IMR-90 (cell line): Measurements from ENCODE around the gene GBP6. TPM values are rescaled to one million over a fixed set of nuclear protein-coding genes. Genes with fewer than 3 reads are reported as not detected.
A peak's percentile ranks its signal among the peaks of the same experiment; 100 is the strongest.

Experiments used
- ATAC-seq: fragments of 200-7000 bp; cut with Tn5 transposase; 2 replicates; pipeline ENCODE4 v1.9.1; 2020; ENCODE audit warnings: low read depth, mild to moderate bottlenecking, moderate library complexity
- BruUV-seq: library from RNA; stranded (reverse); fragments of 400-500 nt; replicated peaks from 2 replicates; lab custom pipeline; 2021; lab: Mats Ljungman, UMichigan
- CTCF ChIA-PET: fragments of 300-600 bp; formaldehyde crosslinking; extraction: SDS; loops from one replicate; lab custom pipeline; 2021; ENCODE audit warnings: antibody characterized with exemption; lab: Yijun Ruan, JAX
- POLR2A ChIA-PET: fragments of 300-600 bp; sonication (Branson Sonifier 250); formaldehyde crosslinking; loops from one replicate; lab custom pipeline; 2022; ENCODE audit warnings: antibody characterized with exemption; ENCODE audit not compliant: unreplicated experiment; lab: Charles Lee
- DNase-seq: peaks from one replicate; pipeline ENCODE4 v3.0.0; 2013
- H2AFZ ChIP-seq: replicated peaks from 2 replicates; pipeline ENCODE3; 2013; ENCODE audit warnings: low read length, mild to moderate bottlenecking; ENCODE audit not compliant: poor library complexity
- H2AK5ac ChIP-seq: 2 replicates; pipeline ENCODE4 v1.6.1; 2013; ENCODE audit warnings: low read depth, low read length, inconsistent platforms
- H2AK9ac ChIP-seq: replicated peaks from 2 replicates; pipeline ENCODE3; 2013; ENCODE audit warnings: mild to moderate bottlenecking, low read depth, low read length, moderate library complexity; ENCODE audit not compliant: poor library complexity
- H2BK120ac ChIP-seq: 2 replicates; pipeline ENCODE4 v1.6.1; 2013; ENCODE audit warnings: low read depth, low read length, inconsistent platforms
- H2BK15ac ChIP-seq: 3 replicates; pipeline ENCODE4 v1.6.1; 2013; ENCODE audit warnings: low read depth, low read length, inconsistent platforms
- H2BK20ac ChIP-seq: 2 replicates; pipeline ENCODE4 v1.6.1; 2013; ENCODE audit warnings: low read depth, mild to moderate bottlenecking, inconsistent platforms, low read length, moderate library complexity
- H2BK5ac ChIP-seq: 2 replicates; pipeline ENCODE4 v1.6.1; 2013; ENCODE audit warnings: mild to moderate bottlenecking, low read depth, low read length, inconsistent platforms; ENCODE audit not compliant: poor library complexity, severe bottlenecking
- H3K14ac ChIP-seq: replicated peaks from 2 replicates; pipeline ENCODE4 v1.6.1; 2013; ENCODE audit warnings: low read depth, low read length, inconsistent platforms
- H3K18ac ChIP-seq: 2 replicates; pipeline ENCODE4 v1.6.1; 2013; ENCODE audit warnings: low read depth, low read length, control low read depth
- H3K23ac ChIP-seq: 2 replicates; pipeline ENCODE4 v1.6.1; 2013; ENCODE audit warnings: low read depth, low read length, inconsistent platforms
- H3K27ac ChIP-seq: 2 replicates; pipeline ENCODE4 v1.5.1; 2013; ENCODE audit warnings: mild to moderate bottlenecking, control low read depth, low read length; ENCODE audit not compliant: insufficient read depth
- H3K27me3 ChIP-seq: 2 replicates; pipeline ENCODE4 v1.6.1; 2013; ENCODE audit warnings: low read length; ENCODE audit not compliant: control insufficient read depth, insufficient read depth
- H3K36me3 ChIP-seq: 2 replicates; pipeline ENCODE4 v1.6.1; 2013; ENCODE audit warnings: low read length, mixed read lengths; ENCODE audit not compliant: control insufficient read depth, insufficient read depth
- H3K4ac ChIP-seq: 2 replicates; pipeline ENCODE4 v1.6.1; 2013; ENCODE audit warnings: low read depth, low read length, inconsistent platforms
- H3K4me1 ChIP-seq: 2 replicates; pipeline ENCODE4 v1.6.1; 2013; ENCODE audit warnings: low read length, mixed read lengths; ENCODE audit not compliant: control insufficient read depth, insufficient read depth
- H3K4me2 ChIP-seq: 2 replicates; pipeline ENCODE4 v1.6.1; 2013; ENCODE audit warnings: low read depth, mild to moderate bottlenecking, control low read depth, low read length, moderate library complexity
- H3K4me3 ChIP-seq: 2 replicates; pipeline ENCODE4 v1.5.1; 2013; ENCODE audit warnings: low read depth, mild to moderate bottlenecking, control low read depth, low read length, moderate library complexity; ENCODE audit not compliant: insufficient read depth
- H3K56ac ChIP-seq: 2 replicates; pipeline ENCODE4 v1.6.1; 2013; ENCODE audit warnings: low read length, inconsistent platforms; ENCODE audit not compliant: insufficient read depth; ENCODE audit errors: extremely low read depth
- H3K79me1 ChIP-seq, 2 experiments: 2 replicates each; pipeline ENCODE4 v1.6.1; 2013; ENCODE audit warnings: low read length in 2 of 2, inconsistent platforms in 1 of 2, low read depth in 1 of 2
- H3K9ac ChIP-seq: 2 replicates; pipeline ENCODE4 v1.6.1; 2013; ENCODE audit warnings: low read depth, low read length, control low read depth
- H3K9me1 ChIP-seq: 2 replicates; pipeline ENCODE4 v1.6.1; 2013; ENCODE audit warnings: low read length, inconsistent platforms; ENCODE audit not compliant: insufficient read depth
- H3K9me3 ChIP-seq: 2 replicates; pipeline ENCODE4 v1.6.1; 2013; ENCODE audit warnings: low read length; ENCODE audit not compliant: control insufficient read depth, insufficient read depth
- H4K20me1 ChIP-seq: 2 replicates; pipeline ENCODE4 v1.6.1; 2013; ENCODE audit warnings: low read length, inconsistent platforms; ENCODE audit not compliant: insufficient read depth
- H4K5ac ChIP-seq: 2 replicates; pipeline ENCODE4 v1.6.1; 2013; ENCODE audit warnings: mild to moderate bottlenecking, low read depth, low read length, control low read depth
- H4K8ac ChIP-seq, 2 experiments: 2 replicates each; pipeline ENCODE4 v1.6.1; 2013; ENCODE audit warnings: low read depth in 2 of 2, low read length in 2 of 2, control low read depth in 1 of 2, inconsistent platforms in 1 of 2
- H4K91ac ChIP-seq: 2 replicates; pipeline ENCODE4 v1.6.1; 2013; ENCODE audit warnings: low read depth, low read length, inconsistent platforms; ENCODE audit not compliant: insufficient read depth
- BHLHE40 ChIP-seq: fragments of 150-350 bp; IDR thresholded peaks from 2 replicates; pipeline ENCODE4 v1.6.1; 2016; ENCODE audit warnings: mild to moderate bottlenecking, low read depth, low read length
- CEBPB ChIP-seq: IDR thresholded peaks from 2 replicates; pipeline ENCODE4 v1.6.1; 2012; ENCODE audit warnings: low read depth, low read length, improper control_type of control experiment
- CHD1 ChIP-seq: IDR thresholded peaks from 2 replicates; pipeline ENCODE4 v1.6.1; 2012; ENCODE audit warnings: low read depth, low read length, improper control_type of control experiment
- FOS ChIP-seq: fragments of 150-350 bp; IDR thresholded peaks from 2 replicates; pipeline ENCODE4 v1.6.1; 2016; ENCODE audit warnings: low read depth, low read length
- MAFK ChIP-seq: IDR thresholded peaks from 2 replicates; pipeline ENCODE4 v1.6.1; 2012; ENCODE audit warnings: low read depth, low read length, improper control_type of control experiment
- MXI1 ChIP-seq: IDR thresholded peaks from 2 replicates; pipeline ENCODE4 v1.6.1; 2012; ENCODE audit warnings: low read depth, mild to moderate bottlenecking, low read length, moderate library complexity, borderline replicate concordance
- NFE2L2 ChIP-seq: fragments of 150-350 bp; IDR thresholded peaks from 2 replicates; pipeline ENCODE4 v1.6.1; 2016; ENCODE audit warnings: low read depth, mild to moderate bottlenecking, low read length
- POLR2A ChIP-seq: IDR thresholded peaks from 2 replicates; pipeline ENCODE4 v1.6.1; 2012; ENCODE audit warnings: mild to moderate bottlenecking, low read depth, low read length
- RAD21 ChIP-seq: IDR thresholded peaks from 2 replicates; pipeline ENCODE4 v1.6.1; 2012; ENCODE audit warnings: low read length, improper control_type of control experiment
- RCOR1 ChIP-seq: IDR thresholded peaks from 2 replicates; pipeline ENCODE4 v1.6.1; 2012; ENCODE audit warnings: mild to moderate bottlenecking, low read length, improper control_type of control experiment; ENCODE audit not compliant: insufficient replicate concordance
- RFX5 ChIP-seq: IDR thresholded peaks from 2 replicates; pipeline ENCODE4 v1.8.0; 2012; ENCODE audit warnings: low read depth, mild to moderate bottlenecking, low read length, moderate library complexity
- SMC3 ChIP-seq: fragments of 150-350 bp; IDR thresholded peaks from 2 replicates; pipeline ENCODE4 v1.6.1; 2016; ENCODE audit warnings: low read depth, mild to moderate bottlenecking, antibody characterized with exemption, low read length, moderate library complexity
- WGBS, 2 experiments: methylation state at CpG; one replicate each; pipeline versions ENCODE4 v1.1.5 to v1.1.7; 2013; ENCODE audit warnings: missing lambda C conversion rate in 2 of 2; ENCODE audit not compliant: insufficient read length in 1 of 2; ENCODE audit errors: extremely low coverage in 2 of 2; 5-methylcytosine and 5-hydroxymethylcytosine counted together
- dilution Hi-C: fragments of 300-500 bp; cut with HindIII; formaldehyde crosslinking; loops from one replicate; pipeline ENCODE4 v1.14.3; 2018; ENCODE audit warnings: low sequenced_read_pairs; ENCODE audit not compliant: unreplicated experiment
- in situ Hi-C: fragments of 300-500 bp; cut with MboI; formaldehyde crosslinking; loops from 3 replicates; pipeline ENCODE4 v1.14.3; 2019; ENCODE audit warnings: low sequenced_read_pairs, inconsistent platforms, mixed read lengths
- intact Hi-C: fragments of 100-400 bp; cut with micrococcal nuclease; formaldehyde crosslinking; loops from 2 replicates; pipeline ENCODE4 v1.10.0; 2022
- polyA plus RNA-seq, 3 experiments: library from polyadenylated mRNA; depleted of rRNA; stranded (reverse); fragments of >200 nt; gene quantifications; 2 replicates each; pipeline ENCODE4 v1.2.3, GENCODE V29; 2012; ENCODE audit warnings: low replicate concordance in 1 of 3
- total RNA-seq: library from RNA; depleted of rRNA; stranded (reverse); fragments of >200 nt; gene quantifications from 2 replicates; pipeline ENCODE4 v1.2.3, GENCODE V29; 2012
- TF ChIP-seq, protein P1 (sequence below): fragments of 150-350 bp; IDR thresholded peaks from 2 replicates; pipeline ENCODE4 v1.6.1; 2017; ENCODE audit warnings: mild to moderate bottlenecking, antibody characterized with exemption, low read length, low read depth
- TF ChIP-seq, protein P2 (sequence below): conservative IDR thresholded peaks from 2 replicates; pipeline ENCODE4 v1.5.1; 2012; ENCODE audit warnings: mild to moderate bottlenecking, low read depth, low read length, improper control_type of control experiment
- TF ChIP-seq, protein P3 (sequence below): fragments of 150-350 bp; IDR thresholded peaks from 2 replicates; pipeline ENCODE4 v1.6.1; 2016; ENCODE audit warnings: low read depth, mild to moderate bottlenecking, low read length, moderate library complexity, borderline replicate concordance

Gene GBP6
- total and polyA plus RNA-seq, 2 of the 4 experiments (the other 2 are of a cell fraction), result not detected

DNA sequence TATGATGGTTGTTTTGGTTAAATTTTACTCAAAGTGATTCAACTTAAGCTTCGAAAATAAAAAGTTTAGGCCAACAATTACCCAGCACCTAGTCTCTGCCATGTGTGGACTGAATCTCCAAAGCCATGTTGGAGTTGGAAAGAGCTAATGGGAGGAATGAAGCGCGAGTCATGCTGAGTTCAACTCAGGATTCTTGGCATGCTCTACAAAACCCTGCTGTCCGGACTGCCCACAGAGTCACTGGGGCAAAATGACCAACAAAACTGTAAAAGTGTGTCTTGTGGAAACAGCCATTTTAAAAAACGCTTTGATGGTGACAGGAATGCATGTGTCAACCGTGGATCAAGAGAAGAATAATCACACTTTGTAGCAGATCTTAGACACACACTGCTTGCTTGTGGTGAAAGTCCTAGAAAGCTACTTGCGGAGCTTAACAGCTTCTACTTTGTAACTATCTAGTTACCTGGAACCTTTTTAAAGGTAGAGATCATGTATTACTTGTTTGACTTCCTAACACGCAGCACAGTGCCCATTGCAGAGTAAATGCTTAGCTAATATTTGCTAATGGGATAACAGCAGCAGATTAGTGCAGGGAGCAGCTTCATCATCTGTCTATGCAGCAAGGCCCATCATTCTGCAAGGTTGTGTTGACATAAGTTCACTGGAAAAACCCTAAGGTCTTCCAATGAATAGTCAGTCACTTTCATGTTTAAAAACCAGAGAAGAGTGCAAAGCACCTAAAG is 7.0 kb upstream of the GBP6 start:
- dilution Hi-C loops, result no loop called here
- BruUV-seq, result no TSS peak
- H3K9me3 ChIP-seq, result no peaks in the 10 kb centered on the region
- no peaks in the 10 kb centered on the region for H3K9me1 ChIP-seq
- H3K27ac ChIP-seq, result no peak overlapping the region
- in situ Hi-C loops, result loop anchor here (5.0 kb wide), 1 partner anchor 355 kb away; no protein-coding TSS in a partner anchor
- no peak overlapping the region for H2AFZ ChIP-seq
- peaks cover 1% of the 10 kb centered on the region; the same call in 1 of the 2 replicates for H3K27me3 ChIP-seq
- no peak overlapping the region for H2AK5ac ChIP-seq
- no peak overlapping the region for H3K4ac ChIP-seq
- ATAC-seq, result peak; percentile 67
- no peak overlapping the region for H4K8ac ChIP-seq
- no peak overlapping the region for H2BK120ac ChIP-seq
- H3K4me1 ChIP-seq, result no peaks in the 10 kb centered on the region
- H3K9ac ChIP-seq, result no peak overlapping the region
- DNase-seq, result peak; percentile 38
- no peak overlapping the region for H2BK15ac ChIP-seq
- H3K18ac ChIP-seq, result no peak overlapping the region
- no peak overlapping the region for H2BK20ac ChIP-seq
- H3K36me3 ChIP-seq, result no peaks in the 10 kb centered on the region
- no peak overlapping the region for H3K56ac ChIP-seq
- no peak overlapping the region for H3K14ac ChIP-seq
- WGBS, 2 experiments, result 0% methylated on average over 1 of the region's 8 CpGs; no CpG with 5 or more reads in 1 of the 2 experiments
- H4K20me1 ChIP-seq, result no peaks in the 10 kb centered on the region
- intact Hi-C loops, result loop anchor here (5.0 kb wide), 1 partner anchor 100 kb away; no protein-coding TSS in a partner anchor
- H3K23ac ChIP-seq, result no peak overlapping the region
- no peak overlapping the region for H4K5ac ChIP-seq
- H3K79me1 ChIP-seq, result no peaks in the 10 kb centered on the region
- no peak overlapping the region for H3K4me2 ChIP-seq
- H4K91ac ChIP-seq, result no peak overlapping the region
- H3K4me3 ChIP-seq, result no peak overlapping the region
- H2AK9ac ChIP-seq, result no peak overlapping the region
- H2BK5ac ChIP-seq, result no peak overlapping the region
- ChIA-PET POLR2A (no interaction called here), CTCF (interaction anchor here (1.5 to 2.3 kb wide), 2 partner anchors 271 to 359 kb away, joined by 3 to 15 read pairs; no protein-coding TSS in a partner anchor)
- TF ChIP-seq BHLHE40, result no peak
- no peak for TF ChIP-seq FOS
- no peak for TF ChIP-seq RCOR1
- no peak for TF ChIP-seq SMC3
- no peak for TF ChIP-seq MAFK
- no peak for TF ChIP-seq POLR2A
- no peak for TF ChIP-seq CEBPB
- TF ChIP-seq, protein P1, sequence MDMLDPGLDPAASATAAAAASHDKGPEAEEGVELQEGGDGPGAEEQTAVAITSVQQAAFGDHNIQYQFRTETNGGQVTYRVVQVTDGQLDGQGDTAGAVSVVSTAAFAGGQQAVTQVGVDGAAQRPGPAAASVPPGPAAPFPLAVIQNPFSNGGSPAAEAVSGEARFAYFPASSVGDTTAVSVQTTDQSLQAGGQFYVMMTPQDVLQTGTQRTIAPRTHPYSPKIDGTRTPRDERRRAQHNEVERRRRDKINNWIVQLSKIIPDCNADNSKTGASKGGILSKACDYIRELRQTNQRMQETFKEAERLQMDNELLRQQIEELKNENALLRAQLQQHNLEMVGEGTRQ, result no peak
- no peak for TF ChIP-seq CHD1
- TF ChIP-seq MXI1, result no peak
- TF ChIP-seq, protein P2, sequence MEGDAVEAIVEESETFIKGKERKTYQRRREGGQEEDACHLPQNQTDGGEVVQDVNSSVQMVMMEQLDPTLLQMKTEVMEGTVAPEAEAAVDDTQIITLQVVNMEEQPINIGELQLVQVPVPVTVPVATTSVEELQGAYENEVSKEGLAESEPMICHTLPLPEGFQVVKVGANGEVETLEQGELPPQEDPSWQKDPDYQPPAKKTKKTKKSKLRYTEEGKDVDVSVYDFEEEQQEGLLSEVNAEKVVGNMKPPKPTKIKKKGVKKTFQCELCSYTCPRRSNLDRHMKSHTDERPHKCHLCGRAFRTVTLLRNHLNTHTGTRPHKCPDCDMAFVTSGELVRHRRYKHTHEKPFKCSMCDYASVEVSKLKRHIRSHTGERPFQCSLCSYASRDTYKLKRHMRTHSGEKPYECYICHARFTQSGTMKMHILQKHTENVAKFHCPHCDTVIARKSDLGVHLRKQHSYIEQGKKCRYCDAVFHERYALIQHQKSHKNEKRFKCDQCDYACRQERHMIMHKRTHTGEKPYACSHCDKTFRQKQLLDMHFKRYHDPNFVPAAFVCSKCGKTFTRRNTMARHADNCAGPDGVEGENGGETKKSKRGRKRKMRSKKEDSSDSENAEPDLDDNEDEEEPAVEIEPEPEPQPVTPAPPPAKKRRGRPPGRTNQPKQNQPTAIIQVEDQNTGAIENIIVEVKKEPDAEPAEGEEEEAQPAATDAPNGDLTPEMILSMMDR, result no peak
- TF ChIP-seq RFX5, result no peak
- TF ChIP-seq RAD21, result no peak
- TF ChIP-seq, protein P3, sequence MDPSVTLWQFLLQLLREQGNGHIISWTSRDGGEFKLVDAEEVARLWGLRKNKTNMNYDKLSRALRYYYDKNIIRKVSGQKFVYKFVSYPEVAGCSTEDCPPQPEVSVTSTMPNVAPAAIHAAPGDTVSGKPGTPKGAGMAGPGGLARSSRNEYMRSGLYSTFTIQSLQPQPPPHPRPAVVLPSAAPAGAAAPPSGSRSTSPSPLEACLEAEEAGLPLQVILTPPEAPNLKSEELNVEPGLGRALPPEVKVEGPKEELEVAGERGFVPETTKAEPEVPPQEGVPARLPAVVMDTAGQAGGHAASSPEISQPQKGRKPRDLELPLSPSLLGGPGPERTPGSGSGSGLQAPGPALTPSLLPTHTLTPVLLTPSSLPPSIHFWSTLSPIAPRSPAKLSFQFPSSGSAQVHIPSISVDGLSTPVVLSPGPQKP, result no peak
- TF ChIP-seq NFE2L2, result no peak
